Ishikawa (cell line): Measurements from ENCODE around the gene GBP2.
A peak's percentile ranks its signal among the peaks of the same experiment; 100 is the strongest.

ENCODE experiments used
- CEBPB ChIP-seq: IDR thresholded peaks from 2 replicates; pipeline ENCODE4 v1.6.1; 2012
- CREB1 ChIP-seq: IDR thresholded peaks from 2 replicates; pipeline ENCODE4 v1.6.1; 2012; ENCODE audit warnings: low read depth
- EGR1 ChIP-seq: IDR thresholded peaks from 2 replicates; pipeline ENCODE4 v1.6.1; 2012
- EP300 ChIP-seq: IDR thresholded peaks from 2 replicates; pipeline ENCODE4 v1.6.1; 2012; ENCODE audit warnings: borderline replicate concordance
- FOXM1 ChIP-seq: IDR thresholded peaks from 2 replicates; pipeline ENCODE4 v1.6.1; 2012; ENCODE audit warnings: low read depth, borderline replicate concordance
- NFIC ChIP-seq: IDR thresholded peaks from 2 replicates; pipeline ENCODE4 v1.6.1; 2012
- RAD21 ChIP-seq: IDR thresholded peaks from 2 replicates; pipeline ENCODE4 v1.6.1; 2012; ENCODE audit warnings: low read depth
- TAF1 ChIP-seq: IDR thresholded peaks from 2 replicates; pipeline ENCODE4 v1.6.1; 2012; ENCODE audit warnings: low read depth, mild to moderate bottlenecking
- TCF12 ChIP-seq: IDR thresholded peaks from 2 replicates; pipeline ENCODE4 v1.6.1; 2012; ENCODE audit warnings: low read depth
- TEAD4 ChIP-seq: IDR thresholded peaks from 2 replicates; pipeline ENCODE4 v1.6.1; 2012
- YY1 ChIP-seq: IDR thresholded peaks from 2 replicates; pipeline ENCODE4 v1.6.1; 2012; ENCODE audit warnings: low read depth
- ZBTB7A ChIP-seq: IDR thresholded peaks from 2 replicates; pipeline ENCODE4 v1.6.1; 2012; ENCODE audit warnings: low read depth
- TF ChIP-seq, protein P1 (sequence below): IDR thresholded peaks from 2 replicates; pipeline ENCODE4 v1.6.1; 2012
- TF ChIP-seq, protein P2 (sequence below): IDR thresholded peaks from 2 replicates; pipeline ENCODE4 v1.6.1; 2012
- TF ChIP-seq, protein P3 (sequence below): IDR thresholded peaks from 2 replicates; pipeline ENCODE4 v1.6.1; 2012; ENCODE audit warnings: low read depth, mild to moderate bottlenecking

GBP2 gene, protein sequence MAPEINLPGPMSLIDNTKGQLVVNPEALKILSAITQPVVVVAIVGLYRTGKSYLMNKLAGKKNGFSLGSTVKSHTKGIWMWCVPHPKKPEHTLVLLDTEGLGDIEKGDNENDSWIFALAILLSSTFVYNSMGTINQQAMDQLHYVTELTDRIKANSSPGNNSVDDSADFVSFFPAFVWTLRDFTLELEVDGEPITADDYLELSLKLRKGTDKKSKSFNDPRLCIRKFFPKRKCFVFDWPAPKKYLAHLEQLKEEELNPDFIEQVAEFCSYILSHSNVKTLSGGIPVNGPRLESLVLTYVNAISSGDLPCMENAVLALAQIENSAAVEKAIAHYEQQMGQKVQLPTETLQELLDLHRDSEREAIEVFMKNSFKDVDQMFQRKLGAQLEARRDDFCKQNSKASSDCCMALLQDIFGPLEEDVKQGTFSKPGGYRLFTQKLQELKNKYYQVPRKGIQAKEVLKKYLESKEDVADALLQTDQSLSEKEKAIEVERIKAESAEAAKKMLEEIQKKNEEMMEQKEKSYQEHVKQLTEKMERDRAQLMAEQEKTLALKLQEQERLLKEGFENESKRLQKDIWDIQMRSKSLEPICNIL

DNA sequence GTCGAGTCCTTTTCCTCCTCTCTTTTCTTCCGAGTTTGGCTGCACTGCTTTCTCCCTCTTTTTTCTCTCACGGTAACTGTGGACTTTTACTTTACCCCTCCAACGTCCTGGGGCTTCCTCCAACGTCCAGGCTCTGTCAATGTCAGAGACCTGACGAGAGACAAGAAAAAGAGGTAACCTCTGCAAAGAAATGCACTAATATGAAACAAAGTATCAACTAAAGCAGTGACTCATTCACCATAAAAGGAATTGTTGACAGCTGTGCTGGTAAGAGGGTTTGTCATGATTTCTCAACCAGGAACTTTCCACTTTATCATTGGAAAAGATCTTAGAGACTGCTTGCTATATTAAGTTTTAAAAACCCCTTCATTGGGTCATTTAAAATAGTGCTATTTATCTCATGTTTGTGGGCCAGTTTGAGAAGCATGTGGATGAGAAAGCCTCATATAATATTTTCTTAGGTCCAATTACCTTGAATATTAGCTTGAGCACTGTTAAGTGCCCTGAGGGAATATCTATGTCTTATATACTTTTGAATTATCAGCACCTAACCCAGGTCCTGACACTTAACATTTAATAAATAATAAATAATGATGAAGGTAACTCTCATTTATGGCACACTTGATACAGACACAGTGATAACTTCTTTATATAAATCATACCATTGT is at the start of gene GBP2:
TSS of gene GBP2 (minus strand) at position 202 of the 668 bp plus-strand sequence. CDS start 4,148 bp downstream, outside the sequence.
- peak; percentile 26; the same call in 1 of the 2 replicates for TF ChIP-seq CEBPB
- TF ChIP-seq, protein P1, sequence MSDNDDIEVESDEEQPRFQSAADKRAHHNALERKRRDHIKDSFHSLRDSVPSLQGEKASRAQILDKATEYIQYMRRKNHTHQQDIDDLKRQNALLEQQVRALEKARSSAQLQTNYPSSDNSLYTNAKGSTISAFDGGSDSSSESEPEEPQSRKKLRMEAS = no peak

DNA sequence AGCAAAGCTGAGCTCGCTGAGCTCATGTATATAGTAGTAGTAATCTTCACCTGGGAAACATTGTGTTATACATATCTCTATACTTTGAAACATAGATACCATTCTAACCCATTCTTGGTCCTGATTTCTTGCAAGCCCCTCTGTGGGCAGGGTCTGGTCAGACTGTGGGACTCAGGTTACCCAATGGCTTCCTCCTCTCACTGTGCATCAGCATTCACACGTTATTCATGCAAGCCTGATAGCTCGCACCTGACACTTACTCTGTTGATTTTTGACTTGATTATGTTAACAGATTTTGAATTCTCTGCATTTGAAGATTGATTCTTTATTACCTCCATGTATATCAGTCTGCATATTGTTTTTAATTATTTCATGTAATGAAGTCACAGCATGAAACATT is 48.6 kb upstream of the GBP2 start:
- TF ChIP-seq, protein P2, sequence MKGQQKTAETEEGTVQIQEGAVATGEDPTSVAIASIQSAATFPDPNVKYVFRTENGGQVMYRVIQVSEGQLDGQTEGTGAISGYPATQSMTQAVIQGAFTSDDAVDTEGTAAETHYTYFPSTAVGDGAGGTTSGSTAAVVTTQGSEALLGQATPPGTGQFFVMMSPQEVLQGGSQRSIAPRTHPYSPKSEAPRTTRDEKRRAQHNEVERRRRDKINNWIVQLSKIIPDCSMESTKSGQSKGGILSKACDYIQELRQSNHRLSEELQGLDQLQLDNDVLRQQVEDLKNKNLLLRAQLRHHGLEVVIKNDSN = no peak

DNA sequence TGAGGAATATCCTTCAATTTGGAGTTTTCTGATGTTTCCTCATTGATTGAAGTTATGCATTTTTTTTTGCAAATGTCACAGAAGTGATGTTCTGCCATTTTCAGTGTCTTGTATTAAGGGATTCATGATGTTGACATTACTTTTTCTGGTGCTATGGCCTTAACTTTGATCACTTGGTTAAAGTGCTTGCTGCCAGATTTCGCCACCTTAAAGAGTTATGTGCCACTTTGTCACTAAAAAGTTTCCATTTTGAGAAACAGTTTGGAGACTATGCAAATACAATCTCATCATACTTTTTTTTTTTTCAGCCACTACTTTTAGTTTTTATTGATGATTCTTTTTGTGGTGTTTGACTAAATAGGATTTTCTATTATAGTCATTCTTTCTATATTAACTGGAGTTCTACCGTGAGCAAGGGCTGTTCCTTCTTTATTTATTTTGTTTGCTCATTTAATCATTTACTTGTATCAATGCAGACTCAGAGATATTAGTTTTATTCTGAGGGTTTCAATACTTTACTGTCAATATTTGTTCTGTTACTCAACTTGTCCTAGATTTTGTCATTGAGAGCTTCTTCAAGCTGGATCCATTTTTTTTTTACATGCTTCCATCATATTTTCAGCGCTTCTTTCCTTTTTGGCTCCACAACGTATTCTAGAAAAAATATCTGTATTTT is 46.7 kb upstream of the GBP2 start:
- TF ChIP-seq EGR1 = no peak
- TF ChIP-seq EP300 = no peak
- no peak for TF ChIP-seq CEBPB
- no peak for TF ChIP-seq TEAD4

DNA sequence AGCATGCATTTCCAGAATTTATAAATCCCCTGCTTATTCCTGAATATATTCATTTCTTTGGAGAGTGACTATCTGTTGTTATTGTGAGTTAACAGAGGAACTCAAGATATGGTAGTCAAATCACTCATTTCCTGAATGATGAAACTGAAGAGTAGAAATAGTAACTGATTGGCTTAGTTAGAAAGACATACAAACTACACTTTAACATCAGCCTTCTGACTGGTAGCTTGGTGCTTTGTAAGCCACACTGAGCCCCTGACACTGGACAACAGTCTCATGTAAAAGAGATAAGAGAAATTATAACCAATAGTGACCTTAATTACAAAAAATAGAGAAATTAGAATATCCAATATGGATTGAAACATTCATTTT is 45.1 kb upstream of the GBP2 start:
- TF ChIP-seq TEAD4 = no peak
- TF ChIP-seq YY1 = no peak
- TF ChIP-seq, protein P3, sequence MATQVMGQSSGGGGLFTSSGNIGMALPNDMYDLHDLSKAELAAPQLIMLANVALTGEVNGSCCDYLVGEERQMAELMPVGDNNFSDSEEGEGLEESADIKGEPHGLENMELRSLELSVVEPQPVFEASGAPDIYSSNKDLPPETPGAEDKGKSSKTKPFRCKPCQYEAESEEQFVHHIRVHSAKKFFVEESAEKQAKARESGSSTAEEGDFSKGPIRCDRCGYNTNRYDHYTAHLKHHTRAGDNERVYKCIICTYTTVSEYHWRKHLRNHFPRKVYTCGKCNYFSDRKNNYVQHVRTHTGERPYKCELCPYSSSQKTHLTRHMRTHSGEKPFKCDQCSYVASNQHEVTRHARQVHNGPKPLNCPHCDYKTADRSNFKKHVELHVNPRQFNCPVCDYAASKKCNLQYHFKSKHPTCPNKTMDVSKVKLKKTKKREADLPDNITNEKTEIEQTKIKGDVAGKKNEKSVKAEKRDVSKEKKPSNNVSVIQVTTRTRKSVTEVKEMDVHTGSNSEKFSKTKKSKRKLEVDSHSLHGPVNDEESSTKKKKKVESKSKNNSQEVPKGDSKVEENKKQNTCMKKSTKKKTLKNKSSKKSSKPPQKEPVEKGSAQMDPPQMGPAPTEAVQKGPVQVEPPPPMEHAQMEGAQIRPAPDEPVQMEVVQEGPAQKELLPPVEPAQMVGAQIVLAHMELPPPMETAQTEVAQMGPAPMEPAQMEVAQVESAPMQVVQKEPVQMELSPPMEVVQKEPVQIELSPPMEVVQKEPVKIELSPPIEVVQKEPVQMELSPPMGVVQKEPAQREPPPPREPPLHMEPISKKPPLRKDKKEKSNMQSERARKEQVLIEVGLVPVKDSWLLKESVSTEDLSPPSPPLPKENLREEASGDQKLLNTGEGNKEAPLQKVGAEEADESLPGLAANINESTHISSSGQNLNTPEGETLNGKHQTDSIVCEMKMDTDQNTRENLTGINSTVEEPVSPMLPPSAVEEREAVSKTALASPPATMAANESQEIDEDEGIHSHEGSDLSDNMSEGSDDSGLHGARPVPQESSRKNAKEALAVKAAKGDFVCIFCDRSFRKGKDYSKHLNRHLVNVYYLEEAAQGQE = no peak
- TF ChIP-seq NFIC = no peak
- TF ChIP-seq TCF12 = no peak
- TF ChIP-seq CREB1 = no peak
- TF ChIP-seq RAD21 = no peak
- TF ChIP-seq, protein P1 = no peak
- TF ChIP-seq FOXM1 = no peak
- no peak for TF ChIP-seq EGR1
- TF ChIP-seq, protein P2 = no peak
- no peak for TF ChIP-seq TAF1
- no peak for TF ChIP-seq CEBPB
- TF ChIP-seq ZBTB7A = no peak
- no peak for TF ChIP-seq EP300

DNA sequence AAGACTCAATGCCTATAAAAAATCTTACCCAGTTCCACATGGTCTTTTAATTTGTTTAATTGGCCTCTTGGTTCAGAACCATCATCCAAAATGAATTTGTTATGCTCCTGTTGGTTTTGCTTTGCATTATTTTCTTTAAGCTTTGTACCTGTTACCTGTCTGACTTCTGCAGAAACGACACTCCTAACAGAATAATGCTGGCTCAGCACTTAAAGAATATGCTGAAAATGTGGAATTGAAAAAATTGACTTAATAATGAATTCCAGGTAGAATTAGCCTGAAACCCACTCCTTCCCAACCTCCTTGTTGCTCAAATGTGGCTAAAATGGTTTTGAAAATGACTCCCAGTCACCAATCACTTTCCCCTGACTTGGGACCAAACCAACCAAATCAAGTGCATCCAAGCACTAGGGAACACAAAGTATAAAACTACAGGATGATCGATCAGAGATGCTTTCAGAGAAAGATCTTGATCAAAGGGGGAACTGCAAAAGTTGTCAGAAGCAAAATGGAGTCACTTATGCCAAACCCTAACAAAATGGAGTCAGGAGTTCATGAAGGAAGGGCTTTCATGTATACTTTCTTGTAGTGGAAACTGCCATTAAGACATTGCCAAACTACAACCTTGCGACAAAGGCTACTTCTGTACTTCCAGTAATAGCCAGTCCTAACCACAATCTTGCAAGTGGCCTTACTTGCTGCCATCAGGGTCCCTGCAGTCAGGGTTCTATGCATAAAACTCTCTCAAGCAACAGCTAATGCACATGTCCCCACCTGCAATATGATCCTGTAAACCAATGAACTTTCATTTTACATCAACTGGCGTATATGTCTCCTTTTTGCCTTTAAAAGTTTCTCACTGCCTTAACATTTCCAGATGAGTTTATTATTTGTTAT is 44.5 kb upstream of the GBP2 start:
- TF ChIP-seq TAF1 (no peak), CEBPB (no peak), FOXM1 (no peak)
- TF ChIP-seq, protein P2 = no peak

DNA sequence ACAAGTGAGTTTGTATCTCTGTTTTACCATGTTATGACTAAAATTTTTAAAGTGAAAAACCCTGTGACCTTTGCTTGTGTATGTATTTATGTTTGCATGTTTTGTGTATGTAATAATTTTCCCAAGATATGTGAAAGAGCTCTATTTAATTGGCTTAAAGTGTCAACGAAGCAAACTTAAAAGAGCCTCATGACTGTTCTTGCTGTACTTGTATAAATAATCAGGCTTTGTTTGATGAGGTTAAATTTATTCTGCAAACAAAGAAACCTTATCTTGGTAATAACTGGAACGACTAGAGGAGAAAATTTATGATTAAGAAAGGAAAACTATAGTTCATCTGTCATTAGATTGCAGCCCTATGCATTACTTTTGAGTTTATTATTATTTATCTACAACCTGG is 43.3 kb upstream of the GBP2 start:
- TF ChIP-seq, protein P2 = no peak
- TF ChIP-seq TAF1 = no peak
- TF ChIP-seq FOXM1 = no peak
- no peak for TF ChIP-seq CEBPB
- no peak for TF ChIP-seq TEAD4
- TF ChIP-seq CREB1 = no peak
- TF ChIP-seq NFIC = no peak
- TF ChIP-seq YY1 = no peak
- no peak for TF ChIP-seq EGR1
- TF ChIP-seq ZBTB7A = no peak
- TF ChIP-seq, protein P1 = no peak
- TF ChIP-seq EP300 = no peak
- no peak for TF ChIP-seq RAD21
- TF ChIP-seq, protein P3 = no peak
